GM19351 (cell line): ENCODE measurements around the gene NOS3.
A peak's percentile ranks its signal among the peaks of the same experiment; 100 is the strongest.

Experiments
- ATAC-seq: cut with Tn5 transposase; IDR thresholded peaks from one replicate; pipeline ENCODE4 v1.9.1; 2021; ENCODE audit warnings: mild to moderate bottlenecking, moderate library complexity; ENCODE audit not compliant: unreplicated experiment

NOS3 gene

DNA sequence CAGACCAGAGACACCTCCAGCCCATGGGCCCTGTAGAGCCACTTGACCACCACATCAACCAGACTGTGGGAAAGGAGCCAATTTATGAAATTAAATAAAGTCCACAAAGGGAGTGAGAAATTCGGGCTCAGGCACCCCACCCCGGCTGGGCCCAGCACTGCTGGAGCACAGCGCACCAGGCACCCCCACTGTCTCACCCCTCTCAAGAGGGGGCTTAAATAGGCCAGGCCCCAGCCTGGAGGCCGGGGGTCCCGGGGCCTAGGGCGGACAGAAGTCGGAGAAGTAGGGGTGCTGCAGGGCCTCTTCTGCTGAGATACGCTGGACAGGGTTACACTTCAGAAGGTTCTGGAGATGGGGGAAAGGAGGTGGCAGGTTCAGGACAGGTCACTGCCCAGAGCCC is 62.9 kb downstream of the NOS3 start:
- ATAC-seq, result no peak

DNA sequence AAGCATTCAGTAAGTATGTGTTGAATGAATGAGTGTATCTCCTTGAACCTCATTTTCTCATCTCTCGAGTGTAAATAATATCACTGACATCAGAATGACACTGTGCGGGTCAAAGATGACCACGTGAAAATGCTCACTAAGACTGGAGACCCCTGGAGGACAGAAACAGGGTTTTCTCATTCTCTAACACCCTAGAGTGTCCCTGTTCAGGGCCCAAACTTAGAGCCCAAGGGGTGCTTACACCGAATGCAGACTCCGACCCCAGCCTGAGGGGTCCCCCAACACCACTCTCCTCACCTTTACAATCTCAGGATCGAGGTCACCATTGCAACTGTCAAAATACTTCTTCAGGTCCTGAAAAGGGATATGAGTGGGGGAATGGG is 65.5 kb downstream of the NOS3 start:
- ATAC-seq, result no peak

DNA sequence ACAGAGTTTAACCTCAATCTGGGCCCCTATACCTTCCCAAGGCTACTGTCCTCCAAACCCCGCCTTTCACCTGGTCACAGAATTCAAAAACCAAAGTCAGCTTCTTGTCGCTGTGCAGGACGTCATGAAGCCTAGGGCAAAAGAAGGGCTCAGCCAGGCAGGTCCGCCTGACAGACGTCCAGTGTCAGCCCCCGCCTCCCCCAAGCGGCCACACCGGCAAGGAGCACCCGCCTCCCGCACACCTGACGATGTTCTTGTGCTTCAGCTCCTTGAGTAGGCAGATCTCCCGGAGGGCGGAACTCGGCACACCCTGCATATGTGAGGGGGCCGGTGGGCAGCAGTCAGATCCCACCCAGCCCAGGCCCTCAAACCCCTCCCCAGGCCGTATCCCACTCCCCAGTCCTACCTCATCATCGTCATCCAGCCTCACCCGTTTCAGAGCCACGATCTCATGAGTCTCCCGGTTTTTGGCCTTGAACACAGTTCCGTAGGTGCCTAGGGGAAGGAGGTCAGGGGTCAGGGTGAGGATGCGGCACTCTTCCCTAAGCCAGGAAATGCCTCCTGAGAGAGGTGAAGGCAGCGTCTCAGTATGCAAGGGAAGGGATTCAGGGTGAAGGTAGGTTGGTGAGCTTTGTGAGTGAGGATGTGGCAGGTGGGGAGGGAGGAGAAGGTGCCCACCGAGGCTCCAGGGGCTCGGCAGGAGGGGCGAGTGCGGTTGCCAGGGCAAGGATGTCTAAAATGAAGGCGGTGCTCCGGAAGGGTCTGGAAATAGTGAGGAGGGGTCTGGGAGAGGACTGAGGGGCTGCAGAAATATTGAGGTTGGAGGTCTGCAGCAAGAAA is 66.1 kb downstream of the NOS3 start:
- ATAC-seq, result no peak

DNA sequence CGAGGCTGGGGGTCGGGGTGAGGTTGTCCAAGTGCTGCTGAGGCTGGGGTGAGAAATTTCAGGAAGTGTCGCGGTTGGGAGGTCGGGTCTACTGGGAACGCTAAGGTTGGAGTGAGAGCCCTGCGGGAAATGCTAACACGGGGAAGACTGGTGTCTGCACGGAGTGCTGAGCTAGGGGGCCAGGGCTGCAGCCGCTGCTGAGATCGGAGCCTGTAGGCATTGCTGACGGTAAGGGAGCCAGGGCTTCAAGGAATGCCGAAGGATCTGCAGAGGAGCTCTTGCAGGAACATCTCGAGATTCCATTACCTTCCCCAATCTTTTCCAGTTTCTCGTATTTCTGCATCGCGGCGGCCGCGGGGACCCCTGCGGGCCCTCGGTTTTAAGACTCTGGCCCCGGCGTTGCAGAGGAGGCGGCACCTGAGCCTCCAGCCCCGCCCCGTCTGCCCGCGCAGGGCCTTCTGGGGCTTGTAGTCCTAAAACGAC is 66.7 kb downstream of the NOS3 start, which contains the start of gene CDK5:
CDK5 (minus strand) TSS at position 392 of the 483 bp plus-strand sequence; CDS start at position 343, 49 bp downstream.
- peak; percentile 10 for ATAC-seq

DNA sequence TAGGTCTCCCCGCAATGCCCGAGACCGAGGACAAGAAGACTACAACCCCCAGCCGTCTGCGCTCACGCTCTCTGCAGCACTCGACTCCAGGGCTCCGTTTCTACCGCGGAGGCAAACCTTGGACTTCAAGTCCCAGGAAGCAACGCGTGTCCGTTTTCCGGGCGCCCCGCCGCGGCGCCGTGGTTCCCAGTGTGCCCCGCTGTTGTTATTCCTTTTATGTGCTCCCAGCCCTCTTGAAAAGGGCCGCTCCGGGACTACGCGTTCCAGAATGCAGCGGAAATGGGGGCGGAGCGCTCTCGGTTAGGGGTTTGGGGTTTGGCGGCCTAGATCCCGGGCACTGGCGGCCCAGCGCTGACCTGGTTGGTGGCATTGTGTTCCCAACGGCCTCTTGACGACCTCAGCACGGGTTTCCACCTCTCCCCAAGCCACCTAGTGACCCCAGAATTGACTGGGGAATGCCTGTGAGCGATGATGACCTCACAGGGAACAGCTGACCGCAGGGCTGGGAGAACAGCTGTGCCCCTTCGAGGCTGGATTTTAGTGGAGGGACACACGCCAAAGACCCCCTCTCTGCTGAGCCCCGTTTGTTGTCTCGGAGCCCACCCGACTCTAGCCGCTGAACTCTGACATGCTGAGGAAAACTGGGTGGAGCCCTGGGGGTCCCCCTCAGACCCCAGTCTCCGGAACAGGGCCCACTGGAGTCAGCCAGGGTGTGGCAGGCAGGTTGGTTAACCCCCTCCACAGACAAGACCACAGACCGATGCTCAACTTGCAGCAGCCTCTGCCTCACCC is 67.4 kb downstream of the NOS3 start:
- ATAC-seq, result peak; percentile 85

DNA sequence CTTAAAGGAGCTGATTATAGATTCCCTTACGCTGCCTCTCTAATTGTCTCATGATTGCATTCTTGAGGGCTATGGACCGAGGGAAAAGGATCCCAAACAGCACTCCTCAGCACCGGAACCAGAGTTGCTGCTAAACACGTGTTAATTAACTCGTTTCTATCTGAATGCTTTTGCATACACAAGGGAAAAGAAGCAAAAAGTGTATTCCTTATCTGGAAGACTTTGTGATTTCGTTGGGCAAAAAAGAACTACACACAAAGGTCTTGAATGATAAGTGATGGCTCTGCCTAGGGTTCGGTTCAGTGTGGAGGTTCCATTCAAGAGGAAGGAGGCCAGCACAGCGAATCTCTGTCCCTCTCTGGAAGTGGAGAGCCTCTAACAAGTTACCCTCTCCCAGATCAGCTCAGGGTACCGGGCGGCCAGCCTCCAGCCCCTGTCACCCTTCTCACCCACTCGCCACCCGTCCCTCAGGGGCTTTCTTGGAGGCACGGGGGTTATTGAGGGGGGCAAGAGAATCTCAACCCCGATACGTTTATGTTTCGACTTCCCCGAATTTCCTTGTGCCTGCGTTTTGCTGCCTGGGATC is 68.1 kb downstream of the NOS3 start:
- ATAC-seq, result no peak

DNA sequence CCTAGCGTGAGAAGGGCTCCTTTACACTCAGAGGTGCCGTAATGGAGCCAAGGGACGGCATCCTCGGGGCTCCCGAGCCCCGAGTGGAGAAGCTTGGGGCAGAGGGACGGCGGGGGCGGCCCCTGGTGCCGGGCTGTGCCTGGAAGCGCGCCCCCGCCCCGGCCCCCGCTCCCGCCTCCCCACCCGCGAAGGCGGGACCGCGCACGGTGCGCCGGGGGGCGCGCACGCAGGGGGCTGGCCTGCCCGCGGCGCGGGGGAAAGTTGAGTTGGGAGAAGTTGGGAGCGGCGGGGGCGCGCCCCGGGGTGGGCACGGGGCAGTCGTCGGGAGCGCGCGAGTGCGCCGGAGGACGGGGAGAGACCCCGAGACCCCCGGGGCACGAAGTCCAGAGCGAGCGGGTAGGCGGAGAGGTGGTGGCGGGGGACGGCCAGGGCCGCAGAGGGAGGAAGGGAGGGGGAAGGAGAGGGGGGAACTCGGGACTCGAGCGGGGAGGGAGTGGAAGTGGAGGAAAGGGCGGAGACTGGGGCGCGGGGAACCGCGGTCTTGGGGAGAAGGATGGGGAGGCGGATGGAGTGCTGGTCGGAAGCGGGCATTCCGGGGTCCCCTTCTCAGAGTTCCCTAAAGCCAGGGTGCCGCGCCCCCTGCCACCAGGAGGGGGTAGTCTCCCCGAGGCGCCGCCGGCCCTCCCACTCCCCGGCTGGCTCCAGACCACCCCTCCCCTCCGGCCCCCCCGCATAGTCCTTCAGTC is 68.7 kb downstream of the NOS3 start, which contains the start of gene SLC4A2:
SLC4A2 (plus strand) TSS at position 223 of the 746 bp plus-strand sequence. CDS start 2,399 bp downstream, outside the sequence.
- peak; percentile 24 for ATAC-seq

DNA sequence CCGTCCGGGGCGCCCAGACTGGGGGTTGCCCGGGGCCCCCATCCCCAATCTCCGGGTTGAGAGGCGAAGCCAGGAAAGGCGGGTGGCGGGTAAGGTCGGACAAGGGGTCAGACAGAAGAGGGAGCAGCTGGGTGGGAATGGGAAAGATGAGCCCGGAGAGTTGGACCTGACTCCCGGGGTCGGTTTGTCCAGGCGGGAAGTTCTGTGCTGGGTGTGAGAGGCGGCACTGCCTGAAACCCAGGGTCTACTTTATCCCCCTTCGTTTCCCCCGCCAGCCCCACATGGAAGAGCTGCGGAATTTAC is 69.2 kb downstream of the NOS3 start:
- no peak for ATAC-seq

DNA sequence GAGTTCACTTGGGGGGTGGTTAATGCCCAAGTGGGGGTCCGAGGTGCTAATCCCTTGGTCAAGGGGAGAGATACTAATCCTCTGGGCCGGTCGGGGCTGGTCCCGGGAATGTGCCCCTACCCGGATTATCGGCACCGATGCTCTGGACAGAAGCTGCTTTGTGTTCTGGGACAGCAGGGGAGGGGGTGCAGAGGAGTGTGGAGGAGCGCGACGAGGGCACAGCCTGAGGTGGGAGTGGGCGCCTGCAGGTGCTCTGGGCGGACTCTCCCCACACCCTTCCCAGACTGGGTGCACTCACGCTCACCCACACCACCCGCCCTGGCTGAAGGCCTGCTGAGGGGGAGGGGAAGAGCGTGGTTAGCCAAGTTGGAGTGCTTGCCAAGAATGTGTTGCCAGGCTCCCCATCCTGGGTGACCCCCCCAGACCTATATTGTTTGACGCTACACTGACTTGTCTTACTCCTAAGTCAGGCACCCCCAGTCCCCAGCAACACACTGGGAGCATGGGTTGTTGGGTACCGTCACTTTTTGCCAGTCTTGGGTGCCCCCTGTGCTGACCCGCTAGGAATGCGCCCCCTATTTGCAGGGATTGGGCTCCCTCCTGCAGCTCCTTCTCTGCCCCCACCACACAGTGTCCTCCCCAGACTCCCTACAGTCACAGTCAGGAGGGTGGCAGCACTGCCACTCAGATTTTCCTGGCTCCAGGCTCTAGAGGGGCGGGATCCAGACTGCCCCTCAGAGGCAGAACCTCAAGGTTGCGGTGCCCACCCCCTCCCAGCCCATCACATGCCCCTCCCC is 69.8 kb downstream of the NOS3 start:
- no peak for ATAC-seq

DNA sequence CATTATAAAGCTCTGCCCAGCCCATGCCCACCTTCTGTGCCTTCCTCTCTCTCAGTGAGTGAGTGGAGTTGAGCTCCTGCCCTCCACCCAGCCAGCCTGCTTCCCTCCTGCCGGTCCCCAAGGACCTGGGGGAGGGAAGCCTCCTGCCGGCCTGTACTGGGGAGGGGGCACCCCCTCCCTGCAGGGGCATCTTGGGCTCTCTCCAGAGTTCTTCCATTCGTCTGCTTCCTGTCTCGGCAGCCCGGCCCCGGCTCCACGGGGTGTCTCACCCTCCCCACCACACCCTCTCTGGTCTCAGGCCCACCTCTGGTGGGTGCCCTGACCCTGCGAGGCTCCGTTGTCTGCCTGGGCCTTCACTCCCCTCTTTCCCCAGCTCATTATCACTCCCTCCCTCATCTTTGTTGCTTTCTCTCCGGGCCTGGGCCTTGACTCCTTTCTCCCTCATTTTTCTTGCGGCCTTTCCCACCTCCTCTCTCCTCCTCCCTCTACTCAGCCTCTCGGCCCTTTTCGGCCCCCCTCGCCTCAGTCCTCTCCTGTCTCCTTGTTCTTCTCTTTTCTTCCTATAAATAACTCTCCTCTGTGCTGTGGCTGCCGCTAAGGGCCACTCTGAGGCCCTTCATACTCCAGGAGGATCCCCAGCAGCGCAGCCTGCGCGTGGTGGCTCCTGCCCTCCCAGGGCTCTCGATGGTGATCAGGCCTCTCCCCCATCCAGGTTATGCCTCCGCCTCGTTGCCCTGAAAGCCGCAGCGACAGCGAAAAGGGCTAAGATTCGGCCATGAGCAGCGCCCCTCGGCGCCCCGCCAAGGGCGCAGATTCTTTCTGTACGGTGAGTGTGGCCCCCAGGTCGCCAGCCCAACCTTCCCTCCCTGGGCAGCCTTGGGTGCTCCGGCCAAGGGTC is 70.6 kb downstream of the NOS3 start:
- ATAC-seq, result no peak

DNA sequence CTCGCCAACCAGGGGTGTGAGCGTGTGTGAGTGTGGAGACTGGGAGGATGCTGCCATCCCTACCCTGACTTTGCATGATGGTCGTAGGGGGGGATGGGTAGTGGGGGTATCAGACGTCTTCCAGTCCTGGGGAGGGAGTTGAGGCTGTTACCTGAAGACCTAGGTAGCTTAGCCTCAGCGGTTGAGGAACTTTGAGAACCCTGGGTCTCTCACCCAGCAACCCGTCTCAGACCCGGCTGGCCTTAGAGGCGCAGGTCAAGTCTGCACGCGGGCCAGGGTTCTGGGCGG is 71.2 kb downstream of the NOS3 start:
- no peak for ATAC-seq

DNA sequence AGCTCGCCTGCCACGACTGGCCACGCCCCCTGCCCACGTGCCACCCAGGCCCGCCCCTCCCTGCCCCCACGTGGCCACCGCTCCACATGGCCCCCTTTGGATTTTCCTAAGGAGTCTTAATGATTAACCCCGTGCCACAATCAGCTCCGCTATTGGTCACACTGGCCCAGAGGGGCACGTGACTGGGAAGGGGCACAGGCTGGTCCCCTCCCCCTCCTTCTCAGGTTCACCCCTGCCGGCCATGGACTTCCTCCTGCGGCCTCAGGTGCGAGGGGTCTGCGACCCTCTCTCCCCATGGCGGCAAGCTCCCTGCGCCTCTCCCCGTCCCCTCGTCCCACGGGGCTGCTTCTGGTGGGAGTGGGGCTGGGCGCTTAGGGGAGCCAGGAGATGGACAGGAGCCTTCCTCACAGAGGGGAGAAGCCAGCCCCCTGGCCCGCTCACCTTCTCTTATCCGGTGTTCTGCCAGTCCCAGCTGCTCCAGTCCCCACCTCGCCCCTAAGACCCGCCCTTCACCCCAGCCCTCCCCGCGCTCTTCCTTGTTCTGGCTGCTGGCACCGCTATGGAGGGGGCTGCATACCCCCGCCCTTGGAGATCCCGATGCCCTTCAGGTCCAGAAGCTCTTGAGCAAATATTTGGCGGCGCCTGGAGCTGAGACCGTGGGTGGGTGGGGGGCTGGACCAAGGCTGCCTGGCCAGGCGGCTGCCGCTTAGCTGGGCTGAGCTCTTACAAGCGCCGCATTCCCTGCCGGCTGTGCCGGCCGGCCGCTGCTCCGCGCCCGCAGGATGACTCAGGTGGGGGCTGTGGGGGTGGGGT is 71.8 kb downstream of the NOS3 start:
- ATAC-seq, result no peak

DNA sequence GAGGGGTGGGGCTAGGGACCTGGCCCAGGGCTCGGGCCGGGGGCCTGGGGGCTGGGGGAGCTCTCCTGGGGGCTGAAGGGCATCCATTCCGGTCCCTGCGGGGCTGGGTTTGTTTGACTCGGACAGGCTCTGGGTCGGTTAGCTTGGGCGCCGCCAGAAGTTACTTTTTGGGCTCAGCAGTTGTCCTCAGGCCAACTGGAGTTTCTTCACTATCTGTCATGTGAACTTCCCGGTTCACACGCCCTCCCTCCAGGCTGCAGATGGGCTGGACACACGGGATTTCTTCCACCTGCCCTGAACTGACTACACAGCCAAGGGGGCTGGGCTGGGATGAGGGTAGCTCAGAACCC is 72.4 kb downstream of the NOS3 start:
- ATAC-seq, result no peak
